ENCODE results near the gene MKNK1. TPM values are rescaled to one million over a fixed set of nuclear protein-coding genes. Genes with fewer than 3 reads are reported as not detected.
A peak's percentile ranks its signal among the peaks of the same experiment; 100 is the strongest.

The MKNK1 gene
- total RNA-seq, 2 donors from 2014 or later, result 19.9 to 28.5 TPM

DNA sequence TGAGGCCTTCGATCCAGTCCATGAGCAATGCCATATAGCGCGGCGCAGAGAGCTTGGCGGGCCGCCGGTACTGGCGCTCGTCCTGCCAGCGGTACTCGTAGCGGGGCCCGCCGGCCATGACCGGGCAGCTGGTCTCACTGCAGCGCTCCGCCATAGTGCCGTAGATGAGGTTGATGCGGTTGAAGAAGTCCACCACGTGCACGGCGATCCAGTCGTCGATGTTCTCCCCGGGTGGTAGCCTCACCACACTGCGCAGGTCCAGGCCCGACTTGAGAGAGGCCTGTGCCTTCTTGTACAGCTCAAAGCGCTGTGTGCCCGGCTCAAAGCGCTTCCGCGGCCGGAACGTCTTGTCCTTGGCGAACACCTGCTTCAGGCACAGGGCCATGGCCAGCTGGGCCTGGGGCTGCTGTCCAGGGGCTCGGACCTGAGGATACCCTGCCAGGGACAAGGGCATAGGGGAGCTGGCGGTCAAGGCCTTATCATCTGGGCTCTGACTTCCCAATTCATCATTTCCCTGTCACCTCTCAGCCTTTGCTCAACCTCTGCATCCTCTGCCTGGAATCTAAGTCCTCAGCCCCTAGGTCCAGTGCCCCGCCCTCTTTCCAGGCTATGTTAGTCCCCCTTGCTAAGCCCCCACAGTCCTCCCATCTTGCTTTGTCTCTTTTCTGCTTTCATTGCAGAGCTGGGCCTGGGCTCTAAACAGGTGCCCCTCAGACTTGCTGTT lies 9.0 kb upstream of the MKNK1 start:
- TF ChIP-seq, protein P1, sequence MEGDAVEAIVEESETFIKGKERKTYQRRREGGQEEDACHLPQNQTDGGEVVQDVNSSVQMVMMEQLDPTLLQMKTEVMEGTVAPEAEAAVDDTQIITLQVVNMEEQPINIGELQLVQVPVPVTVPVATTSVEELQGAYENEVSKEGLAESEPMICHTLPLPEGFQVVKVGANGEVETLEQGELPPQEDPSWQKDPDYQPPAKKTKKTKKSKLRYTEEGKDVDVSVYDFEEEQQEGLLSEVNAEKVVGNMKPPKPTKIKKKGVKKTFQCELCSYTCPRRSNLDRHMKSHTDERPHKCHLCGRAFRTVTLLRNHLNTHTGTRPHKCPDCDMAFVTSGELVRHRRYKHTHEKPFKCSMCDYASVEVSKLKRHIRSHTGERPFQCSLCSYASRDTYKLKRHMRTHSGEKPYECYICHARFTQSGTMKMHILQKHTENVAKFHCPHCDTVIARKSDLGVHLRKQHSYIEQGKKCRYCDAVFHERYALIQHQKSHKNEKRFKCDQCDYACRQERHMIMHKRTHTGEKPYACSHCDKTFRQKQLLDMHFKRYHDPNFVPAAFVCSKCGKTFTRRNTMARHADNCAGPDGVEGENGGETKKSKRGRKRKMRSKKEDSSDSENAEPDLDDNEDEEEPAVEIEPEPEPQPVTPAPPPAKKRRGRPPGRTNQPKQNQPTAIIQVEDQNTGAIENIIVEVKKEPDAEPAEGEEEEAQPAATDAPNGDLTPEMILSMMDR (conservative IDR thresholded peaks at IDR 0.05), result no peak
- Mint-ChIP-seq H3K27ac (no peak overlapping the region), H3K36me3 (ENCODE audit: low read depth) (peaks cover 4% of the 10 kb centered on the region), H3K4me1 (peaks cover 27% of the 10 kb centered on the region), H3K27me3 (ENCODE audit: insufficient read depth) (peaks cover 29% of the 10 kb centered on the region), H3K4me3 (no peak overlapping the region), H3K9me3 (no peaks in the 10 kb centered on the region)
- peaks cover 7% of the 10 kb centered on the region for H3K4me1 ChIP-seq (ENCODE audit: control insufficient read depth, insufficient read depth, low read length)
- H3K9me3 ChIP-seq (ENCODE audit: control insufficient read depth, low read length), result no peaks in the 10 kb centered on the region
- no peak overlapping the region for H3K4me3 ChIP-seq (ENCODE audit: low read length)
- WGBS, 2 experiments (ENCODE audit: insufficient coverage in 1 of 2, insufficient read length in 1 of 2), result 94 to 95% methylated on average over 21 to 38 of the region's 38 CpGs
- H3K27me3 ChIP-seq (ENCODE audit: control insufficient read depth, insufficient read depth, low read length, poor library complexity, severe bottlenecking), result peaks cover 20% of the 10 kb centered on the region
- no peak overlapping the region for H3K27ac ChIP-seq (ENCODE audit: low read depth, low read length)
- no peaks in the 10 kb centered on the region for H3K36me3 ChIP-seq (ENCODE audit: control insufficient read depth, insufficient read depth, low read length)
- H3K9ac ChIP-seq (ENCODE audit: extremely low read depth, low read length, poor library complexity, severe bottlenecking), result no peak overlapping the region
- peak; percentile 42 for DNase-seq

- peak; percentile 48 for DNase-seq
- Histone ChIP-seq H3K4me1 (ENCODE audit: control insufficient read depth, insufficient read depth, low read length) (peaks cover 5% of the 10 kb centered on the region), H3K27ac (ENCODE audit: low read depth, low read length) (no peak overlapping the region), H3K36me3 (ENCODE audit: control insufficient read depth, insufficient read depth, low read length) (no peaks in the 10 kb centered on the region), H3K27me3 (ENCODE audit: control insufficient read depth, insufficient read depth, low read length, poor library complexity, severe bottlenecking) (peaks cover 7% of the 10 kb centered on the region), H3K9me3 (ENCODE audit: control insufficient read depth, low read length) (no peaks in the 10 kb centered on the region), H3K9ac (ENCODE audit: extremely low read depth, low read length, poor library complexity, severe bottlenecking) (no peak overlapping the region), H3K4me3 (ENCODE audit: low read length) (no peak overlapping the region)
- peaks cover 15% of the 10 kb centered on the region for H3K27me3 Mint-ChIP-seq (ENCODE audit: insufficient read depth)
- TF ChIP-seq, protein P1 (conservative IDR thresholded peaks at IDR 0.05), result no peak
- peaks cover 24% of the 10 kb centered on the region for H3K4me1 Mint-ChIP-seq
- H3K36me3 Mint-ChIP-seq (ENCODE audit: low read depth), result peaks cover 4% of the 10 kb centered on the region
- no peaks in the 10 kb centered on the region for H3K9me3 Mint-ChIP-seq
- peak overlapping the region; percentile 49 for H3K27ac Mint-ChIP-seq
- no peak overlapping the region for H3K4me3 Mint-ChIP-seq
- 75 to 80% methylated on average over 3 to 7 of the region's 7 CpGs for whole genome bisulfite sequencing, 2 experiments (ENCODE audit: insufficient coverage in 1 of 2, insufficient read length in 1 of 2)
These were observed 7.7 kb upstream of the MKNK1 start for GRCh38 chr1:46611691-46612221.

DNA sequence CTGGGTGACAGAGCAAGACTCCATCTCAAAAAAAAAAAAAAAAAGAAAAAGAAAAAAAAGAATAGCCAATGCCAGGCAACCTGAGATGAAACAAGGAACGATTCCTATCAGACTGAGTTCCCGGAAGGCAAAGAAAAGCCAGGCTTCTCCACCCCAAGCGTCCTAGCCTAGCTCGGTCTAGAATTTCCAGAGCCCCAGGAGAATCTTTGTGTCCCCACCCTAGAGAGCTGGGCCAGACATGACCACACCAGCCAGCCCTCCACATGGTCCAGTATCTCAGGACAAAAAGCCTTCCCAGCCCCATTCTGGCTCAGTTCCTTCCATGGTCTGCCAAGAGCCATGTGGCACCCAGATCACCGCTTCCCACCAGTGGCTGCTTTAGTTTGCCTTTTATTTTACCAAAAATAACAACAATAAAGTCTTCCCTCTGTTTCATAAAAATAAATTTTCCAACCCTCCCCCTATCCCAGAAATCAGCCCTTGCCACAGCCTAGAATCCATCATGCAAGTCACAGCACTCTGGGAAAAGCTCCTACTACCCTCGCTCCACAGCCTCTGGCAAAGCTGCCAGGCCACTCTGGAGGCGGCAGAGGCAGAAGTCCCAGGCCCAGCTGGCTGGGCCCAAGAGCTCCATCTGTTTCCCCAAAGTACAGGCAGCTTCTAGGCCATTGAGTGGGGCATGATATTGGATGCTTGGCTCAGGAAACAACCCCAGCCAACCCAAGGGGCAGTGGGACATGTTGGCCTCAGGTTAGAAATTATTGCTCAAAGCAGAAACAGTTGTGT lies 3.5 kb upstream of the MKNK1 start:
- no peak overlapping the region for H3K4me3 ChIP-seq (ENCODE audit: low read length)
- H3K9me3 ChIP-seq (ENCODE audit: control insufficient read depth, low read length), result no peaks in the 10 kb centered on the region
- peaks cover 22% of the 10 kb centered on the region for H3K4me1 Mint-ChIP-seq
- H3K4me3 Mint-ChIP-seq, result no peak overlapping the region
- no peak overlapping the region for H3K27ac Mint-ChIP-seq
- H3K36me3 Mint-ChIP-seq (ENCODE audit: low read depth), result peaks cover 4% of the 10 kb centered on the region
- no peaks in the 10 kb centered on the region for H3K4me1 ChIP-seq (ENCODE audit: control insufficient read depth, insufficient read depth, low read length)
- H3K9ac ChIP-seq (ENCODE audit: extremely low read depth, low read length, poor library complexity, severe bottlenecking), result no peak overlapping the region
- TF ChIP-seq, protein P1 (conservative IDR thresholded peaks at IDR 0.05), result no peak
- H3K27me3 Mint-ChIP-seq (ENCODE audit: insufficient read depth), result peaks cover 5% of the 10 kb centered on the region
- H3K27me3 ChIP-seq (ENCODE audit: control insufficient read depth, insufficient read depth, low read length, poor library complexity, severe bottlenecking), result no peaks in the 10 kb centered on the region
- no peak overlapping the region for H3K27ac ChIP-seq (ENCODE audit: low read depth, low read length)
- WGBS, 2 experiments (ENCODE audit: insufficient coverage in 1 of 2, insufficient read length in 1 of 2), result 93 to 100% methylated on average over 3 to 7 of the region's 7 CpGs
- DNase-seq, result no peak
- H3K36me3 ChIP-seq (ENCODE audit: control insufficient read depth, insufficient read depth, low read length), result no peaks in the 10 kb centered on the region
- H3K9me3 Mint-ChIP-seq, result no peaks in the 10 kb centered on the region
